ENCODE results near the gene HSD17B1.
"Not testable (repeated sequence)": the region's sequence is repeated elsewhere in the genome, so short reads cannot be mapped to it uniquely, and the experiment has no call there.

Gene HSD17B1

GRCh38 chr17:42553866-42554249 is 1.1 kb downstream of the HSD17B1 start:
- peak; percentile 37 for ATAC-seq
- DNase-seq, result no peak
- H3K27ac Mint-ChIP-seq, result peak overlapping the region; percentile 84 to 95
- no peaks in the 10 kb centered on the region for H3K9me3 Mint-ChIP-seq
- H3K4me3 Mint-ChIP-seq, result peak overlapping the region; percentile 91 to 97
- H3K4me1 Mint-ChIP-seq, result peaks cover 48% of the 10 kb centered on the region
- no peaks in the 10 kb centered on the region for H3K27me3 Mint-ChIP-seq

- H3K27me3 Mint-ChIP-seq, result no peaks in the 10 kb centered on the region
- peak; percentile 76 to 85 for DNase-seq
- peak; percentile 93 for ATAC-seq
- H3K4me3 Mint-ChIP-seq, result peak overlapping the region; percentile 91 to 97
- H3K9me3 Mint-ChIP-seq, result no peaks in the 10 kb centered on the region
- H3K4me1 Mint-ChIP-seq, result peaks cover 42% of the 10 kb centered on the region
- peak overlapping the region; percentile 95 to 98 for H3K27ac Mint-ChIP-seq
Measured at GRCh38 chr17:42554250-42555121, 1.8 kb downstream of the HSD17B1 start.

DNA sequence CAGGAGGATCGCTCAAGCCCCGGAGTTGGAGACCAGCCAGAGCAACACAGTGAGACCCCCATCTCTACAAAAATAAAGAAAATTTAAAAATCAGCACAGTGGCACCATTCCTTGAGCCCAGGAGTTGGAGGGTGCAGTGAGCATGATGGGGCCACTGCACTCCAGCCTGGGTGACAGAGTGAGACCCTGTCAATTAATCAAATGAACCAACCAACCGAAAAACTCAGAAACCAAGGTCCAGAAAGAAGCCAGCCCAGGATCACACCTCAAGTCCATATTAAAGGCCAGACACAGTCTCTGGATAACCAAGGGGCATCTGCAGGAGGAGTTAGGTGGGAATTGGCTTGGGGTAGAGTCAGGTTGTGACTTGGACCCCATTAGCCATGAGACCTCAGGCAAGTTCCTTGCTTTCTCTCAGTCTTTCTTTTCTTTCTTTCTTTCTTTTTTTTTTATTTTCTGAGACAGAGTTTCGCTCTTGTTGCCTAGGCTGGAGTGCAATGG is 2.4 kb downstream of the HSD17B1 start:
- no peak for DNase-seq
- no peaks in the 10 kb centered on the region for H3K27me3 Mint-ChIP-seq
- H3K27ac Mint-ChIP-seq, result peak overlapping the region; percentile 95 to 98
- no peaks in the 10 kb centered on the region for H3K9me3 Mint-ChIP-seq
- peak overlapping the region; percentile 91 to 97 for H3K4me3 Mint-ChIP-seq
- peaks cover 42% of the 10 kb centered on the region for H3K4me1 Mint-ChIP-seq
- peak; percentile 9 for ATAC-seq

DNA sequence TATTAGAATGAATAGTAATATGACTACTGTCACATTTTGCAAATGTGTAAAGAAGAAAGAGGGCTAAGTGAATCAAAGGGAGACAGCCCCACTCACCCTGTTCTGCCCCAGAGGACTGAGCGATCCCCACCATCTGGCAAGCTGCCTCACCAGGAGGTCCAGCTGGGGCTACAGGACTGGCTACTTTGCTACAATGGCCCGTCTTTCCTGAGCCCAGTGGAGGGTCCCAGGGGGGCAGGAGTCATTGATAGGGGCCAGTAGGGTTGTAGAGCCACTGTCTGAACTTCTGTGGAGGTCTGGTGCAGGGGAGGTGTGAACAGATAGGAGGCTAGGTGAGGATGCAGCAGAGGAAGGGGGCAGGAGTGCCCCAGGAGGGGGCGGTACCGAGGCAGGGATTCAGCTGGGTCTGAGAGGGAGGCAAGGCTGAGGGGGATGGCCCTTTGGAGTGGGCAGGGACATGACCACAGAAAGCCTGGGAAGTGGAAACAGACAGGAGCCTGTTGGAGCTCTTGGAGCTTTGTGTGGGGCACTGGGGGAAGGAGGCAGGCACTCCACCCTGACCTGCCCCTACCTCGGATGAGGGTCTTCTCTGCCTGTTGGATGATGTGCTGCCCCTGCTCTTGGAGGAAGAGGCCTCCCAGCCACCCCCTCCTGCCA is 3.4 kb downstream of the HSD17B1 start:
- peak; percentile 31 for ATAC-seq
- not testable (repeated sequence) for H3K9me3 Mint-ChIP-seq, H3K27me3 Mint-ChIP-seq, DNase-seq
- Mint-ChIP-seq H3K27ac (peak overlapping the region in 1 of 2 donors; percentile 71), H3K4me3 (peak overlapping the region in 1 of 2 donors; percentile 97), H3K4me1 (peaks cover 47% of the 10 kb centered on the region)

- DNase-seq, result no peak
- no peaks in the 10 kb centered on the region for H3K9me3 Mint-ChIP-seq
- no peak for ATAC-seq
- no peak overlapping the region for H3K27ac Mint-ChIP-seq
- peaks cover 51% of the 10 kb centered on the region for H3K4me1 Mint-ChIP-seq
- no peak overlapping the region for H3K4me3 Mint-ChIP-seq
- no peaks in the 10 kb centered on the region for H3K27me3 Mint-ChIP-seq
Measured at GRCh38 chr17:42559075-42559474, 6.4 kb downstream of the HSD17B1 start.

DNA sequence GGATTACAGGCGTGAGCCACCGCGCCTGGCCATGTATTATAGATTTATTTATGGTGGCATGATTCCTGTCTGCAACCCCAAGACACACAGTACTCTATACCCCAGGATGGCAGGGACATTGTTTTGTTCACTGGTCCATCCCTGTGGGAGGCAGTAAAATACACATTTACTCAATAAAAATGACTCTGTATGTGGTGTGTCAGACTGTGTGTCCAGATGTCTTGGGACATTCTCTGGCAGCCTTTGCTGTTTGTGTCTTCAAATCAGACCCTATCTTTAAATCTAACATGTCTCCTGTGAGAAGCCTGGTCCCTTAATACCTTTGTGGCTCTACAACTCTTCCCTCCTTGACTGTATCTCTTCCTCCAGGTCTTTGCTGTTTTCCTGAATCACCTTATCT is 7.5 kb downstream of the HSD17B1 start:
- H3K4me3 Mint-ChIP-seq, result no peak overlapping the region
- DNase-seq, result no peak
- peak overlapping the region in 1 of 2 donors; percentile 36 for H3K27ac Mint-ChIP-seq
- H3K27me3 Mint-ChIP-seq, result no peaks in the 10 kb centered on the region
- H3K4me1 Mint-ChIP-seq, result peaks cover 55% of the 10 kb centered on the region
- no peak for ATAC-seq
- H3K9me3 Mint-ChIP-seq, result no peaks in the 10 kb centered on the region

GRCh38 chr17:42561897-42562387 is 9.2 kb downstream of the HSD17B1 start, which contains the start of gene COASY:
Gene COASY (plus strand): TSS chr17:42562148. CDS start chr17:42562623, 475 bp downstream.
- Mint-ChIP-seq H3K4me1 (peaks cover 58% of the 10 kb centered on the region), H3K27ac (peak within 1 kb of the TSS; percentile 97 to 99), H3K9me3 (no peaks in the 10 kb centered on the region), H3K4me3 (peak within 1 kb of the TSS; percentile 93 to 98), H3K27me3 (no peaks in the 10 kb centered on the region)
- DNase-seq (peak; percentile 89 to 94), ATAC-seq (peak; percentile 80)

GRCh38 chr17:42562388-42563142 is 9.8 kb downstream of the HSD17B1 start:
- Mint-ChIP-seq H3K4me1 (peaks cover 62% of the 10 kb centered on the region), H3K27me3 (no peaks in the 10 kb centered on the region), H3K27ac (peak overlapping the region; percentile 97 to 99), H3K9me3 (no peaks in the 10 kb centered on the region), H3K4me3 (peak overlapping the region; percentile 93 to 98)
- ATAC-seq (peak; percentile 4), DNase-seq (no peak)

- Mint-ChIP-seq H3K9me3 (no peaks in the 10 kb centered on the region), H3K4me3 (peak overlapping the region; percentile 93 to 98), H3K4me1 (peaks cover 68% of the 10 kb centered on the region), H3K27ac (peak overlapping the region; percentile 81 to 99), H3K27me3 (no peaks in the 10 kb centered on the region)
- ATAC-seq (no peak), DNase-seq (no peak)
Measured at GRCh38 chr17:42563143-42563509, 10.4 kb downstream of the HSD17B1 start.

DNA sequence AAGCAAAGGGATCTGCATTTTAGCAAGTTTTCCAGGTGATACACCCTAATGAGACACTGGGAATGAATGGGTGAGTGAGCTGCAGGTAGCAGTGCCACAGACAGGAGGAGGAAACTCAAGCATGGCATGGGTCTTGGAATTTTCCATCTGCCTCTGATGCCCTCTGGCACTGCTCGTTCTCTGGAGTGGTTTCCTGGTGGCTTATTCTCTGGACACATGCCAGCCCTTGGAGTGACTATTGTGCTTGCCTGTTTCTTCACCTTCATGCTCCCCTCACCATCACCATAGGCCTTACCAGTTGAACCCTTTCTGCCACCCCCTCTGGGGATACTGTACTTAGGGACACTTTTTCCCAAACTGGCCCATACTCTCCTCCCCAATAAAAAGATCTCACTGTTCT is 10.8 kb downstream of the HSD17B1 start:
- no peaks in the 10 kb centered on the region for H3K9me3 Mint-ChIP-seq
- peak overlapping the region; percentile 93 to 98 for H3K4me3 Mint-ChIP-seq
- peak overlapping the region in 1 of 2 donors; percentile 23 for H3K27ac Mint-ChIP-seq
- H3K27me3 Mint-ChIP-seq, result no peaks in the 10 kb centered on the region
- ATAC-seq (no peak), DNase-seq (no peak)
- peaks cover 71% of the 10 kb centered on the region for H3K4me1 Mint-ChIP-seq

DNA sequence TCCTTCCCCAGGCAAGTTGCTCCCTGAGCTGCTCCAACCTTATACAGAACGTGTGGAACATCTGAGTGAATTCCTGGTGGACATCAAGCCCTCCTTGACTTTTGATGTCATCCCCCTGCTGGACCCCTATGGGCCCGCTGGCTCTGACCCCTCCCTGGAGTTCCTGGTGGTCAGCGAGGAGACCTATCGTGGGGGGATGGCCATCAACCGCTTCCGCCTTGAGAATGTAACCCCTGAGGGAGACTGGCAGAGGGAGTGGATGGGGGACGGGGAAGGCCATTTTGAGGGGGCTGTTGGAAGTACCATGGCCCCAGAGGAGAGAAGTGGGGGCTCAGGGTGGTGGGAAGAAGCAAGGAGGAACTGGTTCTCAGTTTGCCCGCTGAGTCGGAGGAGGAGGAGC is 11.2 kb downstream of the HSD17B1 start:
- ATAC-seq (no peak), DNase-seq (no peak)
- no peaks in the 10 kb centered on the region for H3K9me3 Mint-ChIP-seq
- peak overlapping the region; percentile 93 to 98 for H3K4me3 Mint-ChIP-seq
- no peaks in the 10 kb centered on the region for H3K27me3 Mint-ChIP-seq
- peak overlapping the region; percentile 23 to 71 for H3K27ac Mint-ChIP-seq
- peaks cover 75% of the 10 kb centered on the region for H3K4me1 Mint-ChIP-seq

GRCh38 chr17:42564815-42565522 is 12.2 kb downstream of the HSD17B1 start:
- H3K4me3 Mint-ChIP-seq, result no peak overlapping the region
- peaks cover 85% of the 10 kb centered on the region for H3K4me1 Mint-ChIP-seq
- ATAC-seq, result no peak
- H3K9me3 Mint-ChIP-seq, result no peaks in the 10 kb centered on the region
- H3K27me3 Mint-ChIP-seq, result no peaks in the 10 kb centered on the region
- no peak for DNase-seq
- no peak overlapping the region for H3K27ac Mint-ChIP-seq

DNA sequence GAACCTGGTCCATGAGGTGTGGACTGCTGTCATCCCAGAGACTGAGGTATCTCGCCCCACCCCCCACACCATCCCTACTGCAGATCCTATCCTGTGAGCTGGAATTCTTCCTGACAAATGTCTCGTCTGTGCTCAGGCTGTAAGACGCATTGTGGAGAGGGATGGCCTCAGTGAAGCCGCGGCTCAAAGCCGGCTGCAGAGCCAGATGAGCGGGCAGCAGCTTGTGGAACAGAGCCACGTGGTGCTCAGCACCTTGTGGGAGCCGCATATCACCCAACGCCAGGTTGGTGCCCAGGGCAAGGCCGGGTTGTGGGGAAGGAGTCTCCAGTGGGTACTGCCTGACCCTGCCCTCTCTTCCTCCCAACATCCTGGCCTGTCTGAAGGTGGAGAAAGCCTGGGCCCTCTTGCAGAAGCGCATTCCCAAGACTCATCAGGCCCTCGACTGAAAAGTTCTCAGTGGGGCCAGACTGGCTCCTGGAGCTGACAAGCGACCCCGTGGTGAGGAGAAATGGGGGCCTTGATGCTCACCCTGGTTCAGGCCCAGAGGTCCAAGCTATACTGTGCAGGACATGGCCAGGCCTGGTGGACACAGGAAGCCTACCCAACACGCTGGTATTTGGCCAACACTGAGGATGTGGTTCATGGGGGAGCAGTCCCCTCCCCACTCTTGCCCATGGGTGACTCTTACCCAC is 12.9 kb downstream of the HSD17B1 start:
- peaks cover 86% of the 10 kb centered on the region for H3K4me1 Mint-ChIP-seq
- peak overlapping the region in 1 of 2 donors; percentile 95 for H3K27ac Mint-ChIP-seq
- H3K4me3 Mint-ChIP-seq, result peak overlapping the region; percentile 93 to 94

DNA sequence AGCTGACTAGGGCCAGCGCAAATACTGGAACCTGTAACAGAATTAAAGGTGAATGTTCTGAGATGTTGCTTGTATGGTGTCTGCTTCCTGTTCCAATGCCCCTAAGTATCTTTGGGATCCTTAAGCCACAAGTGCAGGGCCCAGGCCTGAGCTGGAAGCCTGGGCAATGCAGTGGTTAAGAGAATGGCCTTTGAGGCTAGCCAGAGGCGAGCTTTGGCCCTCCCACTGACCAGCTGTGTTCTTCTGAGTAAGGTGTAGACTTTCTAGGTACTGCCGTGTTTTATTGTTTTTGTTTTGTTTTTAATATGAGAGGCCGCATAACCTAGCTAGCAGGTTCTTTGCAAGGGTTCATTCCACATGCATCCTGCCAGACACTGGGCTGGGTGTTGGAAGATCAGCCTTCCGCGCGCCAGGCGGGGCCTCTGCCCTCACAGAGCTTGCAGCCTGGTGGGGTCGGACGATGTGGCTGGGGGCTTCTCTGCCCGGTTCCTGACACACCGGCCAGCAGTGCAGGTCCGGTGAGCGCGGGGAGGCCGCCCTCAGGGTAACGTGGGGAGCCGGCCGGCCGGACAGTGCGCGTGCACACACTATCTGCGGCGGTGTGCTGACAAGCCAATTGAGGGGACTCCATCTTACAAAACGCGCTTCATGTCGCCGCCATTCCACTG is 13.6 kb downstream of the HSD17B1 start:
- ATAC-seq (no peak), DNase-seq (no peak)
- H3K4me1 Mint-ChIP-seq, result peaks cover 90% of the 10 kb centered on the region
- peak overlapping the region; percentile 93 to 94 for H3K4me3 Mint-ChIP-seq
- no peaks in the 10 kb centered on the region for H3K27me3 Mint-ChIP-seq
- peak overlapping the region; percentile 93 to 95 for H3K27ac Mint-ChIP-seq
- no peaks in the 10 kb centered on the region for H3K9me3 Mint-ChIP-seq

More for the DNA sequence above, 12.9 kb downstream of the HSD17B1 start:
- no peak for DNase-seq
- no peaks in the 10 kb centered on the region for H3K27me3 Mint-ChIP-seq
- no peaks in the 10 kb centered on the region for H3K9me3 Mint-ChIP-seq
- ATAC-seq, result no peak
